GM21360 (cell line): Measurements from ENCODE around the gene TAOK3.

Experiments used
- ATAC-seq: cut with Tn5 transposase; IDR thresholded peaks from one replicate; pipeline ENCODE4 v1.9.1; 2021; ENCODE audit warnings: mild to moderate bottlenecking, moderate library complexity; ENCODE audit not compliant: unreplicated experiment

The TAOK3 gene

GRCh38 chr12:118103201-118103600 lies 269.5 kb downstream of the TAOK3 start:
- ATAC-seq = no peak

- ATAC-seq = no peak
Measured at GRCh38 chr12:118102609-118103008, 270.1 kb downstream of the TAOK3 start.

GRCh38 chr12:118102070-118102469 lies 270.6 kb downstream of the TAOK3 start:
- no peak for ATAC-seq

- ATAC-seq = no peak
Measured at GRCh38 chr12:118101051-118101450, 271.7 kb downstream of the TAOK3 start.
